Measurements from ENCODE around the gene UBE2C. TPM values are rescaled to one million over a fixed set of nuclear protein-coding genes. Genes with fewer than 3 reads are reported as not detected.

The UBE2C gene
- total RNA-seq, 6 experiments from 2014 or later = 0.66 to 5.8 (median 3.7) TPM; not detected in 1

- 95% methylated on average over 4 of the region's 4 CpGs for WGBS (ENCODE audit: insufficient coverage, low coverage, low lambda C conversion rate, missing lambda C conversion rate)
- TF ChIP-seq POLR2A (IDR thresholded peaks at IDR 0.05) (no peak), CTCF (IDR thresholded peaks at IDR 0.05) (no peak)
- DNase-seq = no peak
These were observed 7.0 kb downstream of the UBE2C start for GRCh38 chr20:45819466-45819865.

GRCh38 chr20:45821947-45822346, 9.5 kb downstream of the UBE2C start:
- Histone ChIP-seq H3K27me3 (peaks cover 0 to 16% of the 10 kb centered on the region in 2 donors), H3K4me1 (no peaks in the 10 kb centered on the region), H3K36me3 (no peaks in the 10 kb centered on the region), H3K9me3 (no peaks in the 10 kb centered on the region), H3K27ac (no peak overlapping the region), H3K4me3 (no peak overlapping the region)
- 81% methylated on average over 2 of the region's 2 CpGs for WGBS (ENCODE audit: insufficient coverage, low coverage, low lambda C conversion rate, missing lambda C conversion rate)
- DNase-seq = no peak
- intact Hi-C loops (cut with DNase I) = loop anchor here in 1 of 2 donors (10.0 kb wide), 1 partner anchor 143 kb away; no protein-coding TSS in a partner anchor
- no peak for ATAC-seq
- TF ChIP-seq CTCF (IDR thresholded peaks at IDR 0.05) (no peak), POLR2A (IDR thresholded peaks at IDR 0.05) (no peak)

More at GRCh38 chr20:45819466-45819865, 7.0 kb downstream of the UBE2C start:
- no peak for ATAC-seq
- Histone ChIP-seq H3K27me3 (peaks cover 0 to 16% of the 10 kb centered on the region in 2 donors), H3K4me3 (no peak overlapping the region), H3K27ac (no peak overlapping the region), H3K4me1 (no peaks in the 10 kb centered on the region), H3K9me3 (no peaks in the 10 kb centered on the region), H3K36me3 (no peaks in the 10 kb centered on the region)
- intact Hi-C loops (cut with DNase I) = loop anchor here in 1 of 2 donors (10.0 kb wide), 1 partner anchor 135 kb away; no protein-coding TSS in a partner anchor

GRCh38 chr20:45822857-45823256, 10.4 kb downstream of the UBE2C start:
- 20% methylated on average over 12 of the region's 24 CpGs for WGBS (ENCODE audit: insufficient coverage, low coverage, low lambda C conversion rate, missing lambda C conversion rate)
- no peak overlapping the region for H3K27ac ChIP-seq
- no peak overlapping the region for H3K4me3 ChIP-seq
- ATAC-seq = peak in 1 of 4 donors; percentile 17
- H3K9me3 ChIP-seq = no peaks in the 10 kb centered on the region
- peaks cover 0 to 16% of the 10 kb centered on the region in 2 donors for H3K27me3 ChIP-seq
- no peaks in the 10 kb centered on the region for H3K4me1 ChIP-seq
- TF ChIP-seq POLR2A (IDR thresholded peaks at IDR 0.05) (no peak), CTCF (IDR thresholded peaks at IDR 0.05) (no peak)
- no peaks in the 10 kb centered on the region for H3K36me3 ChIP-seq
- DNase-seq = no peak
- intact Hi-C loops (cut with DNase I) = loop anchor here in 1 of 2 donors (10.0 kb wide), 1 partner anchor 142 kb away; no protein-coding TSS in a partner anchor

GRCh38 chr20:45823949-45824835, 11.7 kb downstream of the UBE2C start:
- TF ChIP-seq POLR2A (IDR thresholded peaks at IDR 0.05) = no peak
- TF ChIP-seq CTCF (IDR thresholded peaks at IDR 0.05) = peak; percentile 35 to 55 (median 39)
- intact Hi-C loops (cut with DNase I) = loop anchor here in 1 of 2 donors (10.0 kb wide), 1 partner anchor 141 kb away; no protein-coding TSS in a partner anchor
- Histone ChIP-seq H3K9me3 (no peaks in the 10 kb centered on the region), H3K36me3 (no peaks in the 10 kb centered on the region), H3K4me1 (no peaks in the 10 kb centered on the region), H3K4me3 (no peak overlapping the region), H3K27ac (no peak overlapping the region), H3K27me3 (peaks cover 0 to 16% of the 10 kb centered on the region in 2 donors)
- 7% methylated on average over 12 of the region's 57 CpGs for WGBS (ENCODE audit: insufficient coverage, low coverage, low lambda C conversion rate, missing lambda C conversion rate)
- ATAC-seq (peak; percentile 81 to 90 (median 85)), DNase-seq (peak in 2 of 3 donors; percentile 61 to 63)

Data from right lobe of liver (tissue), 6 donors.